Measurements from ENCODE around the gene KIR2DL1. TPM values are rescaled to one million over a fixed set of nuclear protein-coding genes. Genes with fewer than 3 reads are reported as not detected.
"Not testable (repeated sequence)": the region's sequence is repeated elsewhere in the genome, so short reads cannot be mapped to it uniquely, and the experiment has no call there.

The KIR2DL1 gene
- not detected in 2 replicates for total RNA-seq

GRCh38 chr19:54769646-54770045, at the start of gene KIR2DL1:
KIR2DL1 (plus strand) TSS chr19:54769793; CDS start chr19:54769851, 58 bp downstream.
- DNase-seq (ENCODE audit: low read depth, low spot score) = not testable (repeated sequence)

DNA sequence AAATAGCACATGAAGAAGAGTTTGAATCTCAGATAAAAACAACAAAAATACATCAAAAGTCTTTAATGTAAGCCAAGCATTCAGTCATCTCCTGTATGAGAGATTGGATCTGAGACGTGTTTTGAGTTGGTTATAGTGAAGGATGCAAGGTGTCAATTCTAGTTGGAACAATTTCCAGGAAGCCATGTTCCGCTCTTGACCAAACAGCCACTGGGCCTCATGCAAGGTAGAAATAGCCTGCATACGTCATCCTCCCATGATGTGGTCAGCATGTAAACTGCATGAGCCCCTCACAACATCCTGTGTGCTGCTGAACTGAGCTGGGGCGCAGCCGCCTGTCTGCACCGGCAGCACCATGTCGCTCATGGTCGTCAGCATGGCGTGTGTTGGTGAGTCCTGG, 45.5 kb upstream of the KIR2DL1 start, which contains the start of gene KIR3DL3:
Gene KIR3DL3 (plus strand): TSS at position 301 of the 400 bp plus-strand sequence. CDS start 55 bp downstream, at position 356.
- no peak for DNase-seq (ENCODE audit: low read depth, low spot score)

DNA sequence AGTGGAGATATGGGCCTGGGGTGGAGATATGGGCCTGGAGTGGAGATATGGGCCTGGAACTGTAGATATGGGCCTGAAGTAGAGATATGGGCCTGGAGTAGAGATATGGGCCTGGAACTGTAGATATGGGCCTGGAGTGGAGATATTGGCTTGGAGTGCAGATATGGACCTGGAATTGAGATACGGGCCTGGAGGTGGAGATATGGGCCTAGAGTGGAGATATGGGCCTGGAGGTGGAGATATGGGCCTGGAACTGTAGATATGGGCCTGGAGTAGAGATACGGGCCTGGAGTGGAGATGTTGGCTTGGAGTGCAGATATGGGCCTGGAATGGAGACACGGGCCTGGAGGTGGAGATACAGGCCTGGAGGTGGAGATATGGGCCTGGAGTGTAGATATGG, 44.9 kb upstream of the KIR2DL1 start:
- no peak for DNase-seq (ENCODE audit: low read depth, low spot score)

- no peak for DNase-seq (ENCODE audit: low read depth, low spot score)
Observed at GRCh38 chr19:54725321-54725720, 44.3 kb upstream of the KIR2DL1 start.

DNA sequence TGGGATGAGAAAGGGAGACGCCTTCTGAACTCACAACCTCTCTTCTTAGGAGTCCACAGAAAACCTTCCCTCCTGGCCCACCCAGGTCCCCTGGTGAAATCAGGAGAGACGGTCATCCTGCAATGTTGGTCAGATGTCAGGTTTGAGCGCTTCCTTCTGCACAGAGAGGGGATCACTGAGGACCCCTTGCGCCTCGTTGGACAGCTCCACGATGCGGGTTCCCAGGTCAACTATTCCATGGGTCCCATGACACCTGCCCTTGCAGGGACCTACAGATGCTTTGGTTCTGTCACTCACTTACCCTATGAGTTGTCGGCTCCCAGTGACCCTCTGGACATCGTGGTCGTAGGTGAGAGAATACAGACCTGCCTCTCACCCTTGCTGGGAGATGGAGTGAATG, 42.0 kb upstream of the KIR2DL1 start:
- no peak for DNase-seq (ENCODE audit: low read depth, low spot score)

DNA sequence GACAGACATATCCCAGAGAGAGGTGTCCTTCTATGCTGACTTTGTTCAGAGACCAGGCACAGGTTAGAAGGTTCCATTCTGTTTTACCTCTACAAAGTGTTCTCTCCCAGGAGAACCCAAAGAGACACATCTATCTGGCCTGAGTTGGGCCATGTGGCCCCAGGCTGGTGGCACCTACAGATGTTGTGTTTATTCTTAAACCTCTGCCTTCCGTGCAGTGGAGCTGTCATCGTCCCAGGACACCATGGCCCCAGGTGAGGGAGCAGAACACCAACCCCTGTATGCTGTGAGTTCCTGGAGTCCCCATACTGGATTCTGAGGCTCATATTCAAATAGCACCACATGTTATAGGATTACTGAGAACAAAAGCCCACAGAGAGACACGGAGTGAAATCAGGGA, 41.4 kb upstream of the KIR2DL1 start:
- no peak for DNase-seq (ENCODE audit: low read depth, low spot score)

DNA sequence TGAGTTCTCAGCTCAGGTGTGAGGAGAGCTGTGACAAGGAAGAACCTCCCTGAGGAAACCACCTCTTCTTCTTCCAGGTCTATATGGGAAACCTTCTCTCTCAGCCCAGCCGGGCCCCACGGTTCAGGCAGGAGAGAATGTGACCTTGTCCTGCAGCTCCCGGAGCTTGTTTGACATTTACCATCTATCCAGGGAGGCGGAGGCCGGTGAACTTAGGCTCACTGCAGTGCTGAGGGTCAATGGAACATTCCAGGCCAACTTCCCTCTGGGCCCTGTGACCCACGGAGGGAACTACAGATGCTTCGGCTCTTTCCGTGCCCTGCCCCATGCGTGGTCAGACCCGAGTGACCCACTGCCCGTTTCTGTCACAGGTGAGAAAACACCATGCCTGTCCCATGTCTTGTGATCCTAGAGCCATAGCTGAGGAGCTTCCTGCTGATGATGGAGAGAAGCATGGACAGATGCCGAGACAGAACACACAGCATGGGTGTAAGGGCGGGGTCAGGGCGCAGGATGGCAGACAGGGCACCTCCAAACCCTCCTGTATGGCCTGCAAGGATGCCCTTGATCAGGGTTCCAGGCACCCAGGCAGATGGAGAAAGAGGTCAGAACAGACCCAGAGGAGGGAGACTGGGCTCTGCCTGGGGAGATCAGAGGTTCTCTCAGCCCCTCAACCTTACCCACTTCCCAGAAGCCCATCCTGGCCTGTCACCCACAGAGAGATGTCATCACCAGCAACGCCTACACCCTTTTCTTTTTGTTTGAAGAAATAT, 40.0 kb upstream of the KIR2DL1 start:
- no peak for DNase-seq (ENCODE audit: low read depth, low spot score)

DNA sequence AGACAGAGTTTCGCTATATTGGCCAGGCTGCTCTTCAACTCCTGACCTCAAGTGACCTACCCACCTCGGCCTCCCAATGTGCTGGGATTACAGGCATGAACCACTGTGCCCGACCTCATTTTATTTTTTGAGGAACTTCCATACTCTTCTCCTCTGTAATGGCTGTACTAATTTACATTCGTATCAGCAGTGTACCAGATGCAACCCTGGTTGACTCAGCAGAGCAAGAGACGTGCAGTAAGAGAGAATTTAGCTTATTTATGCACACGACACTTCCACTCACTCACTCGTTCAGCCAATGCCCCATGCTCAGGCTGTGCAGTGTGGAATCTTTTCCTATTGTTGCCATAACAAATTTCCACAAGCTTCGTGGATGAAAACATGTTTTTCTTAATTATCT, 38.4 kb upstream of the KIR2DL1 start:
- no peak for DNase-seq (ENCODE audit: low read depth, low spot score)

DNA sequence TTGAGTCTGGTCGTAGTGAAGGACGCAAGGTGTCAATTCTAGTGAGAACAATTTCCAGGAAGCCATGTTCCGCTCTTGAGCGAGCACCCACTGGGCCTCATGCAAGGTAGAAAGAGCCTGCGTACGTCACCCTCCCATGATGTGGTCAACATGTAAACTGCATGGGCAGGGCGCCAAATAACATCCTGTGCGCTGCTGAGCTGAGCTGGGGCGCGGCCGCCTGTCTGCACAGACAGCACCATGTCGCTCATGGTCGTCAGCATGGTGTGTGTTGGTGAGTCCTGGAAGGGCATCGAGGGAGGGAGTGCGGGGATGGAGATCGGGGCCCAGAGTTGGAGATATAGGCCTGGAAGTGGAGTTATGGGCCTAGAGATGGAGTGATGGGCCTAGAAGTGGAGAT, 31.3 kb upstream of the KIR2DL1 start, which contains the start of gene KIR2DL3:
Gene KIR2DL3 (plus strand): TSS at position 208 of the 400 bp plus-strand sequence. CDS start 33 bp downstream, at position 241.
- DNase-seq (ENCODE audit: low read depth, low spot score) = not testable (repeated sequence)

- DNase-seq (ENCODE audit: low read depth, low spot score) = no peak
Observed at GRCh38 chr19:54738715-54739114, 30.9 kb upstream of the KIR2DL1 start.

DNA sequence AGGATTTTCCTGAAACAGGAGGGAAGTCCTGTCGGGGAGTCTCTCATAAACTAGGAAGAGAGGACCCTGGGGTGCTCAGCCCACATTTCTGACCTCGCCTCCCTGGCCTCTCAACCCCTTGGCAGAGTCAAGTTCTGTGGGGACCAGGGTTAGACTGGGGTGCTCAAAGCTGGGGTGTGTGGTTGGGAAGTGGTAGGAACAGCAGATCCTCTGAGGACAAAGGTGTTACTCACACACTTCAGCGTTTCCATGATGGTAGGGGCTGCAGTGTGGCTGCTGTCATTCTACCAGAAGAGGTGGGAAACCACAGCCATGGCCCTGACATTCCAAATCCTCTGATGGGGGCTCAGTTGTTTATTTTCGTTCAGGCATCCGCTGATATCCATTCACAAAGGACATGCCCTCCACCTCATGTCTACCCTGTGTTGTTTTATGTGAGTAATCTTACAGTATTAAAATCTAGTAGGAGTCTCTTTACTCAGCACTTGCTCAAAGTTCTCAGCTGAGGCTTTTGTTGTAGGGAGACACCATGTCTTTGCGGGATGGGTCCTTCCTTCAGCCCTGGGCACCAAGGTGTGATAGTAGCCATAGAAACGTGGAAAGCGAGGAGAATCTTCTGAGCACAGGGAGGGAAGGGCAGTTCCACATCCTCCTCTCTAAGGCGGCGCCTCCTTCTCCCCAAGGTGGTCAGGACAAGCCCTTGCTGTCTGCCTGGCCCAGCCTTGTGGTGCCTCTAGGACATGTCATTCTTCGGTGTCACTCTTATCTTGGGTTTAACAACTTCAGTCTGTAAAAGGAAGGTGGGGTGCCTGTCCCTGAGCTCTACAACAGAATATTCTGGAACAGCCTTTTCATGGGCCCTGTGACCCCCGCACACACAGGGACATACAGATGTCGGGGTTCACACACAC, 29.8 kb upstream of the KIR2DL1 start:
- no peak for DNase-seq (ENCODE audit: low read depth, low spot score)

DNA sequence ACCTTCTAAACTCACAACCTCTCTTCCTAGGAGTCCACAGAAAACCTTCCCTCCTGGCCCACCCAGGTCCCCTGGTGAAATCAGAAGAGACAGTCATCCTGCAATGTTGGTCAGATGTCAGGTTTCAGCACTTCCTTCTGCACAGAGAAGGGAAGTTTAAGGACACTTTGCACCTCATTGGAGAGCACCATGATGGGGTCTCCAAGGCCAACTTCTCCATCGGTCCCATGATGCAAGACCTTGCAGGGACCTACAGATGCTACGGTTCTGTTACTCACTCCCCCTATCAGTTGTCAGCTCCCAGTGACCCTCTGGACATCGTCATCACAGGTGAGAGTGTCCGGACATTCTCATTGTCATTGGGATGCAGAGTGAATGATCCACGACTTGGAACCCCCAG, 27.6 kb upstream of the KIR2DL1 start:
- DNase-seq (ENCODE audit: low read depth, low spot score) = not testable (repeated sequence)

- DNase-seq (ENCODE audit: low read depth, low spot score) = not testable (repeated sequence)
Observed at GRCh38 chr19:54744080-54744479, 25.5 kb upstream of the KIR2DL1 start.

DNA sequence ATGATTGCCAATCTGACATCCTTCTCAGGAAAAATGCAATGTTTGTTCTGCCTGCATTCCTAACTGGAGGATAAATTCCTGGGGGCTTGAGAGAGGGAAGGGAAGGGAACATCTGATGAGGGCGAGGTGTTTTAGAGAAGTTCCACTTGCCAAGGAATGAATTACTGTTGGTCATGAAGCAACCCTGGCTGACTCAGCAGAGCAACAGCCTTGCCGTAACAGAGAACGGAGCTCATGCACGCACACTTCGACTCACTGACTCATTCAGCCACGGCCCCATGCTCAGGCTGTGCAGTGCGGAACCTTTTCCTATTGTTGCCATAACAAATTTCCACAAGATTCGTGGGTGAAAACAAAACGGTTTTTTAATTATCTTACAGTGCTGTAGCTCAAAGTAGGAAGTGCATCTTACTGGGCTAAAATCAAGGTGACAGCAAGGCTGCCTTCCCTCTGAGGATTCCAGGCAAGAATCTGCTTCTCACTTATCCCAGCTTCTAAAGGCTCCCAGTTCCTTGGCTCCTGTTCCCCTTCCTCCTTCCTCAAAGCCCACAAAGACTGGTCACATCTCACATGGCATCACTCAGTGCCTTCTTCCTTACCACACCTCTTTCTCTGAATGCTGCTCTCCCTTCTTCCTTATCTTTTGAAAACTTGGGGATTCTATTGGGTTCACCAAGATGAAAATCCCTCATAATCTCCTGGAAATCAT, 21.8 kb upstream of the KIR2DL1 start:
- not testable (repeated sequence) for DNase-seq (ENCODE audit: low read depth, low spot score)

GRCh38 chr19:54750276-54750675, 19.3 kb upstream of the KIR2DL1 start:
- DNase-seq (ENCODE audit: low read depth, low spot score) = not testable (repeated sequence)

DNA sequence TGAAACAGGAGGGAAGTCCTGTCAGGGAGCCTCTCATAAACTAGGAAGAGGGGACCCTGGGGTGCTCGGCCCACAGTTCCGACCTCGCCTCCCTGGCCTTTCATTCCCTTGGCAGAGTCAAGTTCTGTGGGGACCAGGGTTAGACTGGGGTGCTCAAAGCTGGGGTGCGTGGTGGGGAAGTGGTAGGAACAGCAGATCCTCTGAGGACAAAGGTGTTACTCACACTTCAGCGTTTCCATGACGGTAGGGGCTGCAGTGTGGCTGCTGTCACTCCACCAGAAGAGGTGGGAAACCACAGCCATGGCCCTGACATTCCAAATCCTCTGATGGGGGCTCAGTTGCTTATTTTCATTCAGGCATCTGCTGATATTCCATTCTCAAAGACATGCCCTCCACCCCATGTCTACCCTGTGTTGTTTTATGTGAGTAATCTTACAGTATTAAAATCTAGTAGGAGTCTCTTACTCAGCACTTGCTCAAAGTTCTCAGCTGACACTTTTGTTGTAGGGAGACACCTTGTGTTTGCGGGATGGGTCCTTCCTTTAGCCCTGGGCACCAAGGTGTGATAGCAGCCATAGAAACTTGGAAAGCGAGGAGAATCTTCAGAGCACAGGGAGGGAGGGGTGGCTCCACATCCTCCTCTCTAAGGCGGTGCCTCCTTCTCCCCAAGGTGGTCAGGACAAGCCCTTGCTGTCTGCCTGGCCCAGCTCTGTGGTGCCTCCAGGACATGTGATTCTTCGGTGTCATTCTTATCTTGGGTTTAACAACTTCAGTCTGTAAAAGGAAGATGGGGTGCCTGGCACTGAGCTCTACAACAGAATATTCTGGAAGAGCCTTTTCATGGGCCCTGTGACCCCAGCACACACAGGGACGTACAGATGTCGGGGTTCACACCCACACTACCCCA, 13.1 kb upstream of the KIR2DL1 start:
- DNase-seq (ENCODE audit: low read depth, low spot score) = not testable (repeated sequence)

DNA sequence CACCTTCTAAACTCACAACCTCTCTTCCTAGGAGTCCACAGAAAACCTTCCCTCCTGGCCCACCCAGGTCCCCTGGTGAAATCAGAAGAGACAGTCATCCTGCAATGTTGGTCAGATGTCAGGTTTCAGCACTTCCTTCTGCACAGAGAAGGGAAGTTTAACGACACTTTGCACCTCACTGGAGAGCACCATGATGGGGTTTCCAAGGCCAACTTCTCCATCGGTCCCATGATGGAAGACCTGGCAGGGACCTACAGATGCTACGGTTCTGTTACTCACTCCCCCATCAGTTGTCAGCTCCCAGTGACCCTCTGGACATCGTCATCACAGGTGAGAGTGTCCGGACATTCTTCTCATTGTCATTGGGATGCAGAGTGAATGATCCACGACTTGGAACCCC, 11.0 kb upstream of the KIR2DL1 start:
- DNase-seq (ENCODE audit: low read depth, low spot score) = not testable (repeated sequence)

- DNase-seq (ENCODE audit: low read depth, low spot score) = not testable (repeated sequence)
Observed at GRCh38 chr19:54764219-54764618, 5.4 kb upstream of the KIR2DL1 start.

DNA sequence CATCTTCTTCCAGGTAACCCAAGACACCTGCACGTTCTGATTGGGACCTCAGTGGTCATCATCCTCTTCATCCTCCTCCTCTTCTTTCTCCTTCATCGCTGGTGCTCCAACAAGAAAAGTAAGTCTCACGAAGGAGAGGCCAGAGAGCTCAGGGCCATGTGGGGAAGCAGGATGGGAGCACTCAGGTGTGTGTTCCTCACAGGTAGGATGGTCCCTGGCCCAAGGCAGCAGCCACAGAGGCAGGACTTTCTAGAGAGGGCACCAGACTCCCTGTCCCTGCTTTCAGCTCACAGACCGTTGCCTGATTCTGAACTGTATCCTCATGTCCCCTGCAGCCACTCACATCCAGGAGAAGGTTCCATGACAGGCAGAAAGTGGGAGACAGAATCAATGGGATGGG, 3.1 kb upstream of the KIR2DL1 start:
- not testable (repeated sequence) for DNase-seq (ENCODE audit: low read depth, low spot score)

- DNase-seq (ENCODE audit: low read depth, low spot score) = not testable (repeated sequence)
Observed at GRCh38 chr19:54770511-54770910, 918 bp downstream of the KIR2DL1 start.
